Measurements from ENCODE around the gene HEMGN.

DNA sequence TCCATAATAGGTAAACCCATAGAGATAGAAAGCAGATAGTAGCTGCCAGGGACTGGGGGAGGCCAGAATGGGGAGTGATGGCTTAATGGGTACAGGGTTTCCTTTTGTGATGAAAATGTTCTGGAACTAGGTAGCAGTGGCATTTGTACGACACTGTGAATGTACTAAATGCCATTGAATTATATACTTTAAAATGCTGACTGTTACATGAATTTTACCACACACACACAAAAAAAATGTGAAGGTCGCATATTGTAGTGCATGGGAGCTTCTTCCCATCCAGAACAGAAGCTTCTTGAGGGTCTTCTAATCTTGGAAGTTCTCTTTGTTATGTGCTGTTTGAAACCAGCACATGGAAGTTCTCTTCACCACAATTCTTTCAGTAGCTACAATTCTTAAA is 25.3 kb upstream of the HEMGN start:
- TF ChIP-seq CEBPB (IDR thresholded peaks at IDR 0.05; ENCODE audit: low read depth, low read length) (no peak), BCL11A (IDR thresholded peaks at IDR 0.05; ENCODE audit: low read depth in 2 of 2, low read length in 2 of 2) (no peak), TCF12 (IDR thresholded peaks at IDR 0.05; ENCODE audit: low read depth, low read length) (no peak), JUN (IDR thresholded peaks at IDR 0.05; ENCODE audit: low read depth, low read length) (no peak), SIRT6 (IDR thresholded peaks at IDR 0.05; ENCODE audit: low read length) (no peak), RAD21 (IDR thresholded peaks at IDR 0.05 in 1 of 2, conservative IDR thresholded peaks at IDR 0.05 in 1 of 2; ENCODE audit: low read depth in 2 of 2, low read length in 2 of 2) (no peak)
- TF ChIP-seq, protein P1, sequence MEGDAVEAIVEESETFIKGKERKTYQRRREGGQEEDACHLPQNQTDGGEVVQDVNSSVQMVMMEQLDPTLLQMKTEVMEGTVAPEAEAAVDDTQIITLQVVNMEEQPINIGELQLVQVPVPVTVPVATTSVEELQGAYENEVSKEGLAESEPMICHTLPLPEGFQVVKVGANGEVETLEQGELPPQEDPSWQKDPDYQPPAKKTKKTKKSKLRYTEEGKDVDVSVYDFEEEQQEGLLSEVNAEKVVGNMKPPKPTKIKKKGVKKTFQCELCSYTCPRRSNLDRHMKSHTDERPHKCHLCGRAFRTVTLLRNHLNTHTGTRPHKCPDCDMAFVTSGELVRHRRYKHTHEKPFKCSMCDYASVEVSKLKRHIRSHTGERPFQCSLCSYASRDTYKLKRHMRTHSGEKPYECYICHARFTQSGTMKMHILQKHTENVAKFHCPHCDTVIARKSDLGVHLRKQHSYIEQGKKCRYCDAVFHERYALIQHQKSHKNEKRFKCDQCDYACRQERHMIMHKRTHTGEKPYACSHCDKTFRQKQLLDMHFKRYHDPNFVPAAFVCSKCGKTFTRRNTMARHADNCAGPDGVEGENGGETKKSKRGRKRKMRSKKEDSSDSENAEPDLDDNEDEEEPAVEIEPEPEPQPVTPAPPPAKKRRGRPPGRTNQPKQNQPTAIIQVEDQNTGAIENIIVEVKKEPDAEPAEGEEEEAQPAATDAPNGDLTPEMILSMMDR (IDR thresholded peaks at IDR 0.05; ENCODE audit: control extremely low read depth in 1 of 3, insufficient read depth in 1 of 3, low read depth in 1 of 3, low read length in 3 of 3), result no peak
